Measurements from ENCODE around the gene KCNIP4.

- TF ChIP-seq CTCF (IDR thresholded peaks at IDR 0.05; ENCODE audit: poor library complexity) (no peak), EZH2phosphoT487 (IDR thresholded peaks at IDR 0.05; ENCODE audit: low read depth, severe bottlenecking, unreplicated experiment) (no peak), EZH2 (IDR thresholded peaks at IDR 0.05; ENCODE audit: borderline replicate concordance) (no peak)
Observed at GRCh38 chr4:21041708-21042107, 906.9 kb downstream of the KCNIP4 start.

All from hepatocyte (in vitro differentiated cells).